NCI-H2107 treated with DMSO at 0.1 percent for 48 hours (cell line): ENCODE results near the gene LURAP1L.

Source experiments
- DNase-seq: peaks from one replicate; lab custom pipeline; 2025; ENCODE audit not compliant: unreplicated experiment; lab: John Stamatoyannopoulos, UW

Gene LURAP1L, protein sequence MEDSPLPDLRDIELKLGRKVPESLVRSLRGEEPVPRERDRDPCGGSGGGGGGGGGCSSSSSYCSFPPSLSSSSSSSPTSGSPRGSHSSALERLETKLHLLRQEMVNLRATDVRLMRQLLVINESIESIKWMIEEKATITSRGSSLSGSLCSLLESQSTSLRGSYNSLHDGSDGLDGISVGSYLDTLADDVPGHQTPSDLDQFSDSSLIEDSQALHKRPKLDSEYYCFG

DNA sequence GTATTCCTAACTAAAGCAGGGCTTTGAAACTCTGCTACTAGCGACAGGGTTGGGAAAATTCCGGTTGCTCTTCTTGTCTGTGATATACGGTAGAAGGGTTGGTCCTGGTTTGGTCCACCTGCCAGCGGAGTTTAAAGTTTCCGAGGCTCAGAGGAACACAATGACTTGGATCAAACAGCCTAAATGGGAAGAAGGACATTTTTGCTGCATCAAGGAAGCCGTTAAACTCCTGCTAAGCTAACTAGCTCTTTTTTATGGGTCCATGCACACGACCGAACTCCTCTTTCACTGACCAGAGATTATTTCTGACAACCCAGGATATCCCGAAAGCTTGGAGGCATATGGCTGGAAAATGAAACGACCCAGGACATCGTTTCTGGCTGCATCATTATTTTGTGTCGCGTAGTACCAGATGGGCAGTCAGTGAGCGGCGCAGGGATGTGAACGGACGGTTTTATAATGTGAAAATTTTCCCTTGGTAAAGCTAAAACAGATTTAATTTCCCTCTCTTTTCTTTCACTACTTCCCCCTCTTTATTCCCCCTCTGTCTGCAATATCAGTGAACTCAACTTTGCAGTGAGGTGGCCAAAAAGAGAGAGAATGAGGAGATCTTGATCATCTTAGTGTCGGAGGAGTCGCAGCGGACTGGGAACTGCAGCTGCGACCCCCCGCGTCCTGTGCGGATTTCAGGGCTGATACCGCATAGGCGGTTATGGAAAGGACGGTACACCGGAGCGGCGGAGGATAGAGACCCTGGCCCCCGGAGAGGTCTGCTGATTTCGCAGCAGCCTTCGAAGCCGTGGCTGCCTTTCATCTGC is at the start of gene LURAP1L:
TSS of gene LURAP1L (plus strand) at position 160 of the 818 bp plus-strand sequence. CDS start 696 bp downstream, outside the sequence.
- DNase-seq = peak; percentile 38

DNA sequence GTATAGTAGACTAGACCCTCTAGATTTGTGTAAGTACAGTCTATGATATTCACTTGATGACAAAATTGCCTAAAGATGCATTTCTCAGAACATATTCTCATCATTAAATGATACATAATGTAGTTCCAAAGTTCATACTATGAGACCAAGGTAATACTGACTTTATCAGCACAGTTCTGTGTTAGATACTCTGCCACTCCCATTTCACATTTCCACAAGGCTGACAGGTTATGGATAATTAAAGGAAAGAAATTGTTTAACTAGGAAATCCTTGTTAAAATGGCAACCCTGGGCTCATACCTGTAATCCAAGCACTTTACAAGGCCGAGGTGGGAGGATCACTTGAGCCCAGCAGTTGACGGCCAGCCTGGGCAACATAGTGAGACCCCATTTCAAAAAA is 48.0 kb upstream of the LURAP1L start:
- DNase-seq = no peak

DNA sequence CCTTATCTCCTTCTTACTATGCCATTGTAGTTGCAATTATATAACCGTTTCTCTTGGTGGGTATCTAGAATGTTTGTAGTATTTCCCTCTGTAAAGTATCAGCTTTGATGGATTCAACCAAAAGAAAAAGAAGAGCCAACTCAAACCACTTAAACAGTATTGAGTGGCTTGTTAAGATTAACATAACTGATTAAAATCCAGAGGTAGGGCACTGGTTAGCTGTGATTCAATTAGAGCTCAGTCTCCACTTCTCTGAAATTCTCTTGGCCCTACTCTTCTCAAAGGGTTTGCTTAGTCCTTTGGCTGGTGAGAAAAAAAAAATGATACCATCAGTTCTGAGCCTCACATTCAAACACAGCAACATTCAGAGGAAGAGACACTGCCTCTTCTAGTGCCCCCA is 44.6 kb upstream of the LURAP1L start:
- no peak for DNase-seq

DNA sequence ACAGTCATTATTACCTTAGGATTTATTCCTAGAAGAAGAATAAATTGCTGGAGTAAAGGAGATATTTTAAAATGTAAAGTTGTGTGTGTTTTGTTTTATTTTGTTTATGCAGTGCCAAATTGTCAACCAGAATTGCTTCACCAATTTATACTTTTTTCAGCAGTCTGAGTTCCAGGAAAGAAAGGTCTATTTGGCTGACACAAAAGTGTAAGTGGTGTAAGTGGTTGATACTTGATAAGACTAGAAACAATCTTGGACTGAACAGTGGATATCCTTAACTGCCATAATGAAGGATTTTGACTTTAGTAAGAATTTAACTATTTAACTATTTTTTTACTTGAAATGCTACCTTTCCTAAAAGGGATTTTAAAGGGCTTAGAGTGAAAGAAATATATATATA is 43.9 kb upstream of the LURAP1L start:
- no peak for DNase-seq

DNA sequence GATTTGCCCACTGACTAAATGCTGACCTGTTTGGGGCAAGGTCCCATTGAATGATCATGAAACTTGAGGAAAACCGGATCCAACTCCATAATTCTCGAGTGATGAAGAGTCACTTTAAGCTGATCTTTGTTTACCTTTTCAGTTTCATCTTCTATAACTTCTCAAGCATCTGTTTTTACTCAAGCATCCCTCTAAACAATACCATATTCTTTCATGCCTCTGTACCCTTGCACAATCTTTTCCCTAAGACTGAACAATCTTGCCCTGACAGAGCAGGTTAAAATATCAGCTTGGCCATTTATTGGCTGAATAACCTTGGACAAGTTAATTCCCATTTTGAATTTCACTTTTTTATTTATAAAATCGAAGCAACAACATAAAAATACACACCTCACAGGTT is 41.8 kb upstream of the LURAP1L start:
- no peak for DNase-seq

DNA sequence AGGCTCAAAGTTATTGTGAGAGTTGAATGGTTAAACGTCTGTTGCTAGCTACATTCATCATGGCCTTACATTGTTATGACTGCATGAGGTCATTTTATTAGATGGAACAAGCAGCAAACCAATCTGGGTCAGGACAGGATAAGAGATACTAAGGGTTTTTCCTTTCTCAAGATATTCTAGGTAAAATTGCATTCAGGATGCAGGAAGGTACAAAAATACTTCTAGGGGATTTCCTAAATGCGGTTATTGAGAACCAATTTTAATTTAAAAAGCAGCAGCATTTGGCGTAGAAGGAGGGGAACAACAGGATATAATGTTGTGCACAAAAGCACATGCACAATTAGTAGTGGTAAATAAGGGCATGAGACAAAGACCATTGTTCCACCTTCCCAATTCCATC is 39.2 kb upstream of the LURAP1L start:
- no peak for DNase-seq

DNA sequence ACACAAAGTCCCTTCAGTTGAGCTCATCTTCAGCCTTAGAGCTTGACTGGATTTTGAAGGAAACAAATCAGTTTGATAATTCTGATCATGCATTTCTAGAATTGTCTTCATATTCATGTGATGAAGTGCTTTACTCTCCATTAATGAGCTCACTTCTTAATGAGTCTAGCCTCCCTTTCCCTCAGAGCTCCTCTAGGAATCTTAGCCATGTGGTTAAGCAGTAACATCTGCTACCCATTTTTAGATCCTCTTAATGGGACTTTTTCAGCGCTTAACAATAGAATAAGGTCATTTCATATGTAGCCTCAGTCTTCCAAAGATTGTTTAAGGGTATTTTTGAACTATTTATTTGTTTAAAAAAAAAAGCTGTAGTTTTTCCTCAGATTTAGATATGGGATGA is 36.9 kb upstream of the LURAP1L start:
- no peak for DNase-seq

DNA sequence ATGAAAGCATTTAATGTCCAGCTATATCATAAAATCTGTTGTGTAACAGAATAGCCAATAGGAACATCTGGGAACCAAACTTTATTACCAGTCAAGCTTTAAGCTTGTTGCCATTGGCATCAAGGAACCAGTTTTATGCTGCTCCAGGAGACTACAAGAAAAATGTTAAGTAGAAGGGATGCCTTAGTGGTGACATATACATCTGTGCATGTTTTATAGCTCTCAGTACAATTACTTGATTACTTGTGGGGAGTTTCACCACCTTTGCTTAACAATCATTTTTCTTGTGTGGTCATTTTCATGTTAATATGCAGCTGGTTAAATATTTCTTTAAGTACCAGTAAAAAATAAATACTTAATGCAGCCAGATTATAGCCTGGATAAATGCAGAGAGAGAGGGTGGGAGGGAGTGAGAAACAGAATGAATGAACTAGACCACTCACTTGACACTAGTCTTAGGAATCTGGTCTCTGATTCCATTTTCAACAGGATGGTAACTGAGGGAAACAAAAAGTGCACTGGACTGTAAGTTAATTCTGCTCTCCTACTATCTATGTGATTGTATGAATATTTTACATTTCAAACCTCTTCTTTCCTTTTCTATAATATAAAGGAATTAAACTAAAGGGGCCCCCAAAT is 35.7 kb upstream of the LURAP1L start:
- DNase-seq = no peak

DNA sequence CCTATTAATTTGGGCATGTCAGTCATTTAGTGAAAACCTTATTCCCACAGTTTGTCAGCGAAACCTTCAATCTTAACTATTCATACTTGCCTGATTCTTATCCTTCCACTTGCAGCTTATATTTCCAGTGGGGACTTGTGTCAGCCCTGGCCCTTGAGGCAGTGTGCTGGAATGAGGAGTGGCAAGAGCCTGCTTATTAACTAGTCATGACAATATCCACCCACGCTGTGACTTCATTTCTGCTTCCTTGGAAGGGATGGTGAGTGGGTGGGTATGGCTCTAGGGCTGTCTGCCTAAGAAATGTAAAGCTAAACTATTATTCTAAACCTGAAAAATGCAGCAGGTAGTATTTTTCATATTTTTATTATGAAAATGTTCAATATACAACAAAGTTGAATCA is 34.0 kb upstream of the LURAP1L start:
- no peak for DNase-seq

DNA sequence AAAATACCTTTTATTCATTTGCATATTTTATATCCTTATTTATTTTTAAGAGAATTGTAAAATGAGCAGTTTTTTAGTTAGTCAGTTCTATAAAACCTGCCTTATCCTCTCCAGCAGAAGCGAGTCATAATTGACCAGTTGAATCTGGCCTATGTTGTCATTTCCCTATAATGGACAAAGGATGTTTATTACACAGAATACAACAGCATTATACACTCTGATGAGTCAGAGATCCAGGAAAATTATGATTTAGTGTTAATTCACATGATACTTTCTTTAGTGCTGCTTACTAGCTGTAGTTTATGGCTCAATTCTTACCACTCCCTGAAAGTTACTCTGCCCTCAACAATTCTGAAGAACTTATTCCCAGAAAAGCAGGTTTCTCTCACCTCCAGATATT is 26.8 kb upstream of the LURAP1L start:
- DNase-seq = no peak

DNA sequence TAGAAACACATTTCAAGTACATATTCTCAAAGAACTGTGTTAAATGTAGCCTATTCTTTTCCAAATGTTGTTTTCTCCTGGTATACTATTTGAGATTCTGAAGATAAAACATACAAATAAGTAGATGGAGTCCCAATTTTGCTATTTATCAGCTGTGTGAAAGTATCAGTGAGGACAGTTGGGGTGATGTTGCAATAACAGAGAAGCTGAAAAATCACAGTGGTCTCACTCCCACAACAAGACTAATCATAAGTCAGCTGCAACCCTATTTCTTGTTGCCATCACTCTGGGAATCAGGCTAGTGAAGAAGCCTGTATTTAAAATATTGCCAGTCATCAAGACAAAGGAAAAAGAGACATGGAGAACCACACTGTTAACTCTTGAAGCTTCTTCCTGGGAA is 25.9 kb upstream of the LURAP1L start:
- DNase-seq = no peak

DNA sequence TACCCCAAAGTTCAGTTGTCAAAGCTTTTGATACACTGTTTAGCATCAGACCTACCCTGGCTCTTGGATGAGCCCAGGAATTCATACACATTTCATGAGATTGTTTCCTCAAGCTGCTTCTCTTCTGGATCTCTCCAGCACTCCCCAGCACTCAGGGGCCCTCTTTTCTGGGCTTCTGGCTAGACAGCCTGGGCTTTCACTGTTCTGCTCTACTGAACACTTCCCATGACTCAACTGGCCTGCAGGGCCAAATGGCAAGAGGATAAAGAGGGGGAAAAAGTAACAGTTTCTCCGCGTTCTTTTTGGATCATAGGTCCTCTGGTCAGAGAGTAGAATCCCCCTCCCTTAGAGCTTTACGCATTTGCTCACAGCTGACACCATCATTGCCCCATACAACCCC is 20.9 kb upstream of the LURAP1L start:
- DNase-seq = no peak

DNA sequence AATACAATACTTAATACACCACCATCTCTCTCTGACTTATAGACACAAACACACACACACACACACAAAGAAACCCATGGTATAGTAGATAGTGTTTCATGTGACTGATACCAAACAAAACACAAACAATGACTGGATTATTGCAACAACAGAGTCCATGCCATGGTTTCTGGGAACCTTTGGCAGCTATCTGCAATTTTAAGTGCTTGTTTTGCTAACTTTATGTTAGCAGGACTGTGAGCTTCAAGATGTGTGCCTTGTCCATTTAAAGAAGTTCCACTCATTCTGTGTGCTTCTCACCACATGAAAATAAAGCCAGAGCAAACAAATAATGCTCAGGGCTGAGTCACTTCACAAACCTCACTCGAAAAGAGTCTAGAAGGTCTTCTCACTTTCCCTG is 15.1 kb upstream of the LURAP1L start:
- DNase-seq = peak; percentile 5

DNA sequence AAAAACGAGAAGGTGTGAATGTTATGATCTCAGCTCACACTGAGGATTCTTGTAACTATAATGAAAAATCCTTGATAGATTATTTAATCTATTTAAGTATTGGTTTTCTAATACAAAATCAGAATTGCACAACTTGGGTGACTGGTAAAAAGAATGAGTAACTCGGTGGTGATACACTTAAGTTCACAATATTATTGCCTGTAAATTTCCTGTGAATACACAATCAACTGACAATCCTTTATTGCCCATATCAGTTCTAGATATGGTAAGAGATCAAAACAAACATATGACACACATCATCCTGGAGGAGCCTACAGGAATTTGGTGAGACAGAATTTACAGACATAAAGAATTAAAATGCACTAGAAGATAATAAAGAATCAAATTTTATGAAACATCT is 14.1 kb upstream of the LURAP1L start:
- DNase-seq = no peak

DNA sequence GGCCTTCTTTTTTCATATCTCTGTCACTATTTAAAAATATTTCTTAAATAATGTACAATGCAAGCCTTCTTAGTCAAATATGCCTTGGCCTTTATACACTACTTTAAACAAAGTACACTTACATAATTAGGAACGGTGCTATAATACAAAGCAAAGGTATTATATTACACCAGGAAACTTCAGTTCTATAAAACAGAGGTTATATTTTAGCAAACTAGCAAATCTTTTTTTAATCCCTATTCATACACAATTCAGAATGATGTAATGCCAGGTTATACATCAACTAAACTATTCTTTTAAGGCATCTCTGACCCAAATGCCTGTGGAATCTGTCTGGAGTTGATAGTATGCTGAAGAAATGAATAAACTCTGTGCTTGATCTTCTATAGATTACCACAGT is 10.7 kb upstream of the LURAP1L start:
- no peak for DNase-seq

DNA sequence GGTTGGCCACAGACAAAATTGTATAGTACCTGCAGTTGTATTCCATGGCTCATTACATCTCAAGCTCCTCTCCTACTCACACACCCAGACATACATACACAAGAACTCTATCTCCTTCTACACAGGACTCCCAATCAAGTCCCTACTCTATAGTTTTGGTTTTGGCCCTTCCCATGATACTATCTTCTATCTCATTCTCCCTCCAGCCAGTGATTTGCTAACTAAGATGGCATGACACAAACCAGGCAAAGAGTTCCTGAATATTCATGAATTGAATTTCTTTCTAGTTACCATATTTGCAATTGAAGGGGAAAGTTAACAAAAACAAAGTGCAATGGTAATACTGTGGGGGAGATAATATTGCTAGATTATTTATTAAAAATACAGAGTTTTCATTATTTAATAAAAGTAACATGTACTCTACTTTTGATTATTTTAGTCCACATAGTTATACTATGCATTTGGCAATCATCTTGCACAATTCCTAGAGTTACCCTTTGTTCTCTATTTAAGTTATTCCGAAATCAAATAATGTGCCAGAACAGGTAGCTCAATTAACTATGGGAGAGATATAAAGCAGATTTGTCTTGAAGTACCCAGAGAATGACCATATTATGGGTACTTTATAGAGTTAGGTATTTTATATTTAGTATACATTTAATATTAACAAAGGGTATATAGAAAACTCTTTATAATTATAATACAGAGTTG is 9.6 kb upstream of the LURAP1L start:
- no peak for DNase-seq

DNA sequence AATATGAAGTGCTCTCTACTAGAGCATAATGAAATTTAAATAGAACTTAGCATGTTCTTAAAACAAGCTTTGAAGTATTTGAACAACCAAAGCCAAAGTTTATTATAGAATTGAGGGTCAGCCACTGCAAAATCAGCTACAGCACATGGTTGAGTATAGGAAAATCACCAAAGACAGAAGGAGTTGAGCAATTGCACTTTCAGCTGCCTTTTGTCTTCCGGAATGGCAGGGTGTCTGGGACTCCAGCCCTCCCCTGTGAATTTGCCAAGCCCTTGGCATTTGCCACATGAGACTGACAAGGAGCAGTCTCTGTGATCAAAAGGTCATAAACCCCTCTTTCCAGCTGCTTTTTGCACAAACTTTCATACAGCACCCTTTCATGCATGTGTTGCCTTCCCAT is 8.5 kb upstream of the LURAP1L start:
- DNase-seq = no peak

DNA sequence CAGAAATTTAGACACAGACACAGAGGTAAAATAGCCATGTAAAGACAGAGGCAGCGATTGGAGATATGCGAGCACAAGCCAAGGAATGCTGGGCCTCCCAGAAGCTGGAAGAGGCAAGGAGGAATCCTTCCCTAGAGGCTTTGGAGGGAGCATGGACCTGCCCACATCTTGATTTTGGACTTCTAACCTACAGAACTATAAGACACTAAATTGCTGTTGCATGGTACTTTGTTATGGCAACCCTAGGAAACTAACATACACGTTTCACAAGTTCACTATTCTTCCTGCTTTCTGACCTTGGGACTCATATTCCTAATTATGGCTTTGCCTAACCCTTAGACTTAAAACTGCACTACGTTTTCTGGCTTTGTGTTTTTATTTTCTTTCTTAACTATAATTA is 4.6 kb upstream of the LURAP1L start:
- DNase-seq = no peak

DNA sequence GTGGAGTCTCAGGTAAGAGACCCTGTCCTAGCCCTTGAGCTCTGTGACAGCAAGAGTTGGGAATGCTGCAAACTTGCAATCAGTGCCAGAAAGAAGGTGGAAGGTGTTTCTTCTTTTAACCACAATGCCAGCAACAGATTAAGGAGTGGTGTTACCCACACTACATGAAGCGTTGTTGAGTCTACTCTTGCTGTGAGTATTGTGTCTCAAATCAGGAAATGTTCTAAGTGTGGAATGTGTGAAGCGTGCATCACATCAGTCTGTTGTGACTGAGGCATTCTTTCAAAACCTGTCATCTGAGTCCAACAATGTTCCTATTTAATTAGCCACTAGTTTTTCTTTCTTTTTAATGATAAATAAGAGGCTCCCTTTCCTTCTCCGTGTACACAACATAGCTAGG is 2.9 kb upstream of the LURAP1L start:
- DNase-seq = no peak

DNA sequence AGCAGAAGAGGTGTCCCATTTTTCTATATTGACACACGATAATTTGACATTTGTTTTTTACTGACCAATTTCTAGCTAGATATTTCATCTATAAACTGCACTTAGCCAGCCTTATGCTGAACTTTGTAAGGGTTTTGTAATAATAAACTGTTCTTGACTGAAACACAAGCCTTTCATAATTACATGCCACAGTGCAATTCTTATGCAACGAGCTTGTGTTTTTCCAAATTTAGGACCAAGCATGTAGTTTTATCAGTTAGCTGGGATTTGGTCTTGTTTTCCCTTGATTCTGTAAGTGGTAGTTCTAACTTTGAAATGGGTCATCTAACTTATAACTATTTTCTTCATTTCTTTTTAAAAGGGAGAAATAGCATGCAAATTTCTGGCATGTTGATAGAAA is 1.3 kb upstream of the LURAP1L start:
- no peak for DNase-seq

DNA sequence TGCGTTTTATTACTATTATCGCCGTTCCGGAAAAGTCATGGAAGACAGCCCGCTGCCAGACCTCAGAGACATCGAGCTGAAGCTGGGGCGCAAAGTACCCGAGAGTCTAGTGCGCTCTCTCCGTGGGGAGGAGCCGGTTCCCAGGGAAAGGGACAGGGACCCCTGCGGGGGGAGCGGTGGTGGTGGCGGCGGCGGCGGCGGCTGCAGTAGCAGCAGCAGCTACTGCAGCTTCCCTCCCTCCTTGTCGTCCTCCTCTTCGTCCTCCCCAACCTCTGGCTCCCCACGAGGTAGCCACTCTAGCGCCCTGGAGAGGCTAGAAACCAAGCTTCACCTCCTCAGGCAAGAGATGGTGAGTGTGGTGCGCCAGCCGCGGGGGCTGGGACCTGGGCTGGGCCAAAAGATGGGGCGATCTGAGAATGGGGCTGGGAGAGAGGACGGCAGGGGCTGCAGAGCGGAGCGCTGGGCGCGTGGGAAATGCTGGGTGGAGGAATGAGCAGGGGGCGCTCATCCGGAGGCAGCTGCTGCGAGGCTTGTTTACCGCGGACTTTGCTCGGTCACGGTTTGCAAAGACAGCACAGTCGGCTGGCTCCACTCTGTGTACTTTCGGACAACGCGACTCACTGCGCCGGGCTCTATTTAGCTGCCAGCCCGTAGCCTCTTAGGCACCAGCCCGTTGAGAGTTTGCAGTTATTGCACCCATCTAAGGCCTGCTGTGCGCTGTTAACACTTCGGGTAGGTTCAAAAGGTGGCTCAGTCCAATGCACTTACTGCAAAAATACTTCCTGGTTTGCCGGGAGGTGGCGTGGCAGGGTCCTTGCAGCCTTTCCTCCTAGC is 1.1 kb downstream of the LURAP1L start:
- peak; percentile 71 for DNase-seq
